Epithelial cell of proximal tubule (primary cell): Measurements from ENCODE around the gene ZNF260. TPM values are rescaled to one million over a fixed set of nuclear protein-coding genes. Genes with fewer than 3 reads are reported as not detected.
A peak's percentile ranks its signal among the peaks of the same experiment; 100 is the strongest.

Source experiments
- DNase-seq: peaks from one replicate; pipeline ENCODE4 v3.0.0-alpha.2; 2011; ENCODE audit warnings: low read depth
- H3K4me3 ChIP-seq: 2 replicates; pipeline ENCODE4 v1.5.1; 2011; ENCODE audit warnings: low read depth, mild to moderate bottlenecking, low read length
- total RNA-seq: library from RNA; depleted of rRNA; stranded (reverse); fragments of >200 nt; gene quantifications from 2 replicates; pipeline ENCODE4 v1.2.3, GENCODE V29; 2015
- TF ChIP-seq, protein P1 (sequence below): conservative IDR thresholded peaks from 2 replicates; pipeline ENCODE4 v1.5.1; 2012; ENCODE audit warnings: low read depth, mild to moderate bottlenecking, low read length

ZNF260 gene
- total RNA-seq, 1 donor from 2014 or later: 13.0 TPM

DNA sequence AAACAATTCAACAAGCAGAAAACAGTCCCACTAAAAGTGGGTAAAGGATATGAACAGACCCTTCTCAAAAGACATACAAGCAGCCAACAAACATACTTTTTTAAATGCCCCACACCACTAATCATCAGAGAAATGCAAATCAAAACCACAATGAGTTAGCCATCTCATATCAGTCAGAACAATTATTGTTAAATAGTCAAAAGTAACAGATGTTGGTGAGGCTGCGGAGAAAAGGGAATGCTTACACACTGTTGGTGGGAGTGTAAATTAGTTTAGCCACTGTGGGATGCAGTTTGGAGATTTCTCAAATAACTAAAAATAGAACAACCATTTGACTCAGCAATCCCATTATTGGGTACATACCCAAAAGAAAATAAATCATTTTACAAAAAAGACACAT, 36.3 kb upstream of the ZNF260 start:
- no peak overlapping the region for H3K4me3 ChIP-seq
- DNase-seq: no peak
- TF ChIP-seq, protein P1, sequence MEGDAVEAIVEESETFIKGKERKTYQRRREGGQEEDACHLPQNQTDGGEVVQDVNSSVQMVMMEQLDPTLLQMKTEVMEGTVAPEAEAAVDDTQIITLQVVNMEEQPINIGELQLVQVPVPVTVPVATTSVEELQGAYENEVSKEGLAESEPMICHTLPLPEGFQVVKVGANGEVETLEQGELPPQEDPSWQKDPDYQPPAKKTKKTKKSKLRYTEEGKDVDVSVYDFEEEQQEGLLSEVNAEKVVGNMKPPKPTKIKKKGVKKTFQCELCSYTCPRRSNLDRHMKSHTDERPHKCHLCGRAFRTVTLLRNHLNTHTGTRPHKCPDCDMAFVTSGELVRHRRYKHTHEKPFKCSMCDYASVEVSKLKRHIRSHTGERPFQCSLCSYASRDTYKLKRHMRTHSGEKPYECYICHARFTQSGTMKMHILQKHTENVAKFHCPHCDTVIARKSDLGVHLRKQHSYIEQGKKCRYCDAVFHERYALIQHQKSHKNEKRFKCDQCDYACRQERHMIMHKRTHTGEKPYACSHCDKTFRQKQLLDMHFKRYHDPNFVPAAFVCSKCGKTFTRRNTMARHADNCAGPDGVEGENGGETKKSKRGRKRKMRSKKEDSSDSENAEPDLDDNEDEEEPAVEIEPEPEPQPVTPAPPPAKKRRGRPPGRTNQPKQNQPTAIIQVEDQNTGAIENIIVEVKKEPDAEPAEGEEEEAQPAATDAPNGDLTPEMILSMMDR: no peak

DNA sequence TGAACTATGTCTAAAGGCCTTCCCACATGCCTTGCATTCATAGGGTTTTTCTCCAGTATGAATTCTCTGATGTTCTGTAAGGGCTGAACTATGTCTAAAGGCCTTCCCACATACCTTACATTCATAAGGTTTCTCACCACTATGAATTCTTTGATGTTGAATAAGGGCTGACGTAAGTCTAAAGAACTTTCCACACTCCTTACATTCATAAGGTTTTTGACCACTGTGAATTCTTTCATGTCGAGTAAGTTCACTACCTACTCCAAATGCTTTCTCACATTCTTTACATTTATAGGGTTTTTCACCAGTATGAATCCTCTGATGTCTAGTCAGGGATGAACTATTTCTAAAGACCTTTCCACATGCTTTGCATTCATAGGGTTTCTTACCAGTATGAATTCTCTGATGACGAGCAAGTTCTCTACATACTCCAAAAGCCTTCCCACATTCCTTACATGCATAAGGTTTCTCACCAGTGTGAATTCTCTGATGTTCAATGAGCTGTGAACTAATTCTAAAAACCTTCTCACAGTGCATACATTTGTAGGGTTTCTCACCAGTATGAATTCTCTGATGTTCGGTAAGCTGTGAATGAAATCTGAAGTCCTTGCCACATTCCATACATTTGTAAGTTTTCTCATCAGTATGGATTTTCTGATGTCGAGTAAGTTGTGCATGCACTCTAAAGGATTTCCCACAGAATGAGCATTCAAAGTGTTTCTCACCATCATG, 19.1 kb upstream of the ZNF260 start:
- TF ChIP-seq, protein P1: no peak
- DNase-seq: no peak
- H3K4me3 ChIP-seq: no peak overlapping the region

DNA sequence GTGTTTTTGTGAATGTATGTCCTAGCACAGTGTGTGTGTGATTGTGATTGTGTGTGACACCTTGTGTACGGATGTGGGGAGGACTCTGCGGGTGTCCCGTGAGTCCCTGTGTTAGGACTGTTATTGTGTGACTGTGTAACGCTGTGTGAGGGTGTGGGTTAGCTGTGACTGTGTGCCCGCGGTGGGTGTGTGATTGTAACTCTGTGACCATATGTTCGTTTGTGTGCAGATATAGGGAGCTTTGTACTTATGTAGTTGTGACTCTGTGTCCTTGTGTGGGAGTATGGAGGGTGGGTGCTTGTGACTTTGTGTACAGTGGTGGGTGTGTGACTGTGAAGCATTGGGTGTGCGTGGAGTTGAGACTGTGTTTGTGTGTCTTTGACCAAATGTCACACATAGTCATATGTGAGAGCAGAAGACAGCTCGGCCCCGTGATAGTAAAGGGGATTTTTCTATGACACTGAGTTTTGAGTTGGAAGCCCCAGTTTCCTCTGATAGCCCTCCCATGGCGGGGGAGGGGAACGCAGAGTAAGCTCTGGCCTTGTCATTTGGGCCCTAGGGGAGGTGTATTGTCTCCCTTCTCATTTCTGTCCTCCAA, 949 bp upstream of the ZNF260 start:
- TF ChIP-seq, protein P1: no peak
- DNase-seq: no peak
- H3K4me3 ChIP-seq: peak overlapping the region; percentile 72

DNA sequence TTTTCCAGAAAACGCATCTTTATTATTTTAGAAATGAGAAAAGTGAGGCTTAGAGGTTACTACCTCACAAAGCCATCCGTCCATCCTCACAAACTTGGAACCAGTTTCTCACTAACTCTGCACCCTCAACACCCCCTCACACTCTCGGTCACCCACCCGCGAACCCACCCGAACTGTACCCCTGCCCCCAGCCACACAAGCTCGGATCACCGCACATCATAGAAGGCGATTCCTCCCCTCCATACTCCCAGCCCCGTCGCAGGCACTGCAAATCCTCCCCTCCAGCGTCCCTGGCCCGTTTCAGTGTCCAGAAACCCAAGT, 238 bp downstream of the ZNF260 start:
- DNase-seq: no peak
- TF ChIP-seq, protein P1: no peak
- H3K4me3 ChIP-seq: peak overlapping the region; percentile 72

DNA sequence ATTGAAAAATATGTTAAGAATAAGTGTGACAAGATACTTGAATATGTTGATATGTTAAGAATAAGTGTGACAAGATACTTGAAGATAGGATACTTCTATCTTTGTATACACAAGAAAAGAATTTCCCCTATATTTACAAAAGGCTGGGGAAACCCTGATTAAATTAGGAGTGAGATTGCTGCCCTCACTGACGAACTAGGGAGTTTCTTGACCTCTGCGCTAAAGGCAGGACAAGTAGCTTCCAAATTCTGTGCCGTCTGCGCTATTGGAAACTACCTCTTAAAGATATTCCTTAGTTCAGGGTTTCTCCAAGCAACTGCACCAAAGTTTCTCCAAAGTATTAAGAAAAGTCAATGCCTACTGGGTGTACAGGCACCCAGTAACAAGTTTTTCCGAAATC, 730 bp downstream of the ZNF260 start:
- TF ChIP-seq, protein P1: no peak
- no peak for DNase-seq
- peak overlapping the region; percentile 72 for H3K4me3 ChIP-seq

GRCh38 chr19:36526581-36526980, 1.5 kb downstream of the ZNF260 start:
- DNase-seq: no peak
- TF ChIP-seq, protein P1: no peak
- H3K4me3 ChIP-seq: peak overlapping the region; percentile 72

- TF ChIP-seq, protein P1: no peak
- H3K4me3 ChIP-seq: no peak overlapping the region
- no peak for DNase-seq
Observed at GRCh38 chr19:36524617-36525016, 3.5 kb downstream of the ZNF260 start.
